B cell (primary cell): Measurements from ENCODE around the gene TYW1. TPM values are rescaled to one million over a fixed set of nuclear protein-coding genes. Genes with fewer than 3 reads are reported as not detected.
"Not testable (repeated sequence)": the region's sequence is repeated elsewhere in the genome, so short reads cannot be mapped to it uniquely, and the experiment has no call there.

ENCODE experiments used
- ATAC-seq: fragments of 200-7000 bp; cut with Tn5 transposase; one replicate; pipeline ENCODE4 v1.10.0; 2021; ENCODE audit warnings: low read depth, mild to moderate bottlenecking, moderate number of reproducible peaks, moderate library complexity
- CTCF ChIA-PET: fragments of 350-600 bp; sonication (Branson Sonifier 250); formaldehyde crosslinking; loops from one replicate; lab custom pipeline; 2021; ENCODE audit warnings: antibody characterized with exemption, inconsistent platforms; lab: Charles Lee
- POLR2A ChIA-PET: fragments of 350-600 bp; sonication (Branson Sonifier 250); formaldehyde crosslinking; loops from one replicate; lab custom pipeline; 2021; ENCODE audit warnings: antibody characterized with exemption; lab: Charles Lee
- DNase-seq: peaks from one replicate; pipeline ENCODE4 v3.0.0; 2013
- H2AFZ ChIP-seq: 2 replicates; pipeline ENCODE4 v1.6.1; 2012; ENCODE audit warnings: mild to moderate bottlenecking, low read depth, low read length; ENCODE audit not compliant: insufficient read depth, poor library complexity, severe bottlenecking
- H3K27ac ChIP-seq, 2 donors: 1 replicate in 1 of 2; 2 replicates in 1 of 2; pipeline ENCODE4 v1.5.1; 2012 to 2013; ENCODE audit warnings: low read length in 2 of 2, mild to moderate bottlenecking in 2 of 2, moderate library complexity in 1 of 2
- H3K27me3 ChIP-seq, 4 experiments: fragments of 200-600 bp in 1 of 4; sonication (generic) in 1 of 4; replicated peaks in 1 of 4; 1 replicate in 2 of 4; 2 replicates in 2 of 4; pipeline versions ENCODE4 v1.6.1 to v1.7.0; 2013 to 2016; ENCODE audit warnings: low read length in 3 of 4, mild to moderate bottlenecking in 2 of 4, mixed read lengths in 1 of 4, moderate library complexity in 1 of 4; ENCODE audit not compliant: insufficient read depth in 4 of 4, control insufficient read depth in 3 of 4; ENCODE audit errors: control extremely low read depth in 1 of 4
- H3K36me3 ChIP-seq, 2 experiments: replicated peaks in 1 of 2; 1 replicate in 1 of 2; 2 replicates in 1 of 2; pipeline versions ENCODE4 v1.6.1 to v1.7.1; 2013; ENCODE audit warnings: low read length in 1 of 2; ENCODE audit not compliant: insufficient read depth in 2 of 2, control insufficient read depth in 1 of 2; ENCODE audit errors: control extremely low read depth in 1 of 2, extremely low read depth in 1 of 2
- H3K4me1 ChIP-seq, 2 donors: fragments of 200-600 bp in 1 of 2; sonication (generic) in 1 of 2; 1 replicate in 1 of 2; 2 replicates in 1 of 2; pipeline versions ENCODE4 v1.5.1 to v1.6.1; 2013 to 2017; ENCODE audit warnings: low read length in 2 of 2; ENCODE audit not compliant: control insufficient read depth in 2 of 2, insufficient read depth in 2 of 2
- H3K4me2 ChIP-seq: replicated peaks from 2 replicates; pipeline ENCODE3; 2012; ENCODE audit warnings: mild to moderate bottlenecking, low read depth, low read length; ENCODE audit not compliant: poor library complexity, severe bottlenecking
- H3K4me3 ChIP-seq, 5 experiments: fragments of 200-600 bp in 1 of 5; sonication (generic) in 1 of 5; 1 replicate in 3 of 5; 2 replicates in 2 of 5; pipeline versions ENCODE4 v1.5.1 to v1.7.0; 2011 to 2016; ENCODE audit warnings: low read length in 4 of 5, mild to moderate bottlenecking in 4 of 5, low read depth in 2 of 5, control low read depth in 1 of 5, moderate library complexity in 1 of 5; ENCODE audit not compliant: insufficient read depth in 1 of 5; ENCODE audit errors: control extremely low read depth in 1 of 5, extremely low read depth in 1 of 5
- H3K79me2 ChIP-seq: fragments of 200-600 bp; sonication (generic); one replicate; pipeline ENCODE4 v1.6.0; 2016; ENCODE audit warnings: low read length; ENCODE audit not compliant: control insufficient read depth, insufficient read depth
- H3K9ac ChIP-seq: fragments of 200-600 bp; sonication (generic); 2 replicates; pipeline ENCODE4 v1.6.1; 2017; ENCODE audit warnings: mild to moderate bottlenecking, low read length, moderate library complexity
- H3K9me3 ChIP-seq, 3 donors: one replicate each; pipeline versions ENCODE4 v1.6.1 to v1.7.1; 2013; ENCODE audit warnings: low read length in 2 of 3; ENCODE audit not compliant: control insufficient read depth in 2 of 3, insufficient read depth in 1 of 3; ENCODE audit errors: control extremely low read depth in 1 of 3
- H4K20me1 ChIP-seq: 2 replicates; pipeline ENCODE4 v1.6.0; 2012; ENCODE audit warnings: mild to moderate bottlenecking, low read length; ENCODE audit not compliant: insufficient read depth, control insufficient read depth, poor library complexity, severe bottlenecking
- H3K27ac Mint-ChIP-seq: one replicate; pipeline ENCODE4 v1.8.0; 2021; ENCODE audit warnings: mixed read lengths
- H3K27me3 Mint-ChIP-seq: one replicate; pipeline ENCODE4 v1.8.0; 2021; ENCODE audit warnings: mixed read lengths
- H3K4me1 Mint-ChIP-seq: one replicate; pipeline ENCODE4 v1.8.0; 2021; ENCODE audit warnings: mixed read lengths
- H3K4me3 Mint-ChIP-seq: one replicate; pipeline ENCODE4 v1.8.0; 2021; ENCODE audit warnings: mixed read lengths
- H3K9me3 Mint-ChIP-seq: one replicate; pipeline ENCODE4 v1.8.0; 2022; ENCODE audit warnings: mixed read lengths; ENCODE audit not compliant: insufficient read depth
- EZH2 ChIP-seq: IDR thresholded peaks from 2 replicates; pipeline ENCODE4 v1.6.1; 2012; ENCODE audit warnings: borderline replicate concordance, low read depth, mild to moderate bottlenecking, moderate library complexity, low read length; ENCODE audit not compliant: insufficient read depth, poor library complexity, severe bottlenecking
- WGBS: methylation state at CpG from one replicate; pipeline ENCODE4 v1.1.5; 2013; ENCODE audit warnings: missing lambda C conversion rate; ENCODE audit not compliant: insufficient coverage; 5-methylcytosine and 5-hydroxymethylcytosine counted together
- intact Hi-C: fragments of 100-400 bp; cut with micrococcal nuclease; formaldehyde crosslinking; loops from one replicate; pipeline ENCODE4 v1.10.0; 2022
- polyA plus RNA-seq: library from polyadenylated mRNA; depleted of rRNA; stranded (reverse); fragments of >200 nt; gene quantifications from 2 replicates; pipeline ENCODE4 v1.2.3, GENCODE V29; 2012
- total RNA-seq, 2 donors: library from RNA; stranded (reverse); fragments of 120-200 nt in 1 of 2; gene quantifications; 1 replicate in 1 of 2; 2 replicates in 1 of 2; pipeline versions ENCODE4 v1.2.3 to v1.2.4, GENCODE V29; 2013 to 2022
- TF ChIP-seq, protein P1 (sequence below): fragments of 200-600 bp; IDR thresholded peaks from one replicate; pipeline ENCODE4 v1.8.0; 2022; ENCODE audit warnings: antibody characterized with exemption, mild to moderate bottlenecking

The TYW1 gene
- total and polyA plus RNA-seq, 2 donors (not counting 1 experiment from before 2014, with no cell fraction given), result 9.4 to 33.6 TPM

DNA sequence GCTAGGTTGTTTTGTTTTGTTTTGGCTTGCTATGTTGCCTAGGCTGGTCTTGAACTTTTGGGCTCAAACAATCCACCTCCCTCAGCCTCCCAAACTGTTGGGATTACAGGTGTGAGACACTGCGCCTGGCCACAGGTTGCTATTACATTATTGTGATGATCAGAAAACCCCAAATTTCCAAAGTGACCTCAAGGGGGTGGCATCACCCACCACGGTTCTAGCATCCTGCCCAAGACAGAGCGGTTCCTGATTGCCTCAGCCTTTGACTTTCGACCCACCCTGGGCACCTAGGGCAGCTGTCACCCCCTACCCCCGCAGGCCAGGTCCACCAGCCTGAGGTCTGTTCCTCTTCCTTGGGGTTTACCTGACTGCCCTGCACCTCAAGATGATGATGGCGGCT is 29.6 kb upstream of the TYW1 start:
- no peaks in the 10 kb centered on the region for H3K27me3 Mint-ChIP-seq
- no peak overlapping the region for H3K4me3 Mint-ChIP-seq
- no peak overlapping the region for H3K27ac ChIP-seq
- H3K4me1 ChIP-seq, result no peaks in the 10 kb centered on the region
- ATAC-seq (no peak), DNase-seq (no peak)
- intact Hi-C loops, result no loop called here
- no peaks in the 10 kb centered on the region for H3K27me3 ChIP-seq
- H3K79me2 ChIP-seq, result no peaks in the 10 kb centered on the region
- ChIA-PET POLR2A (no interaction called here), CTCF (no interaction called here)
- TF ChIP-seq EZH2, result no peak
- TF ChIP-seq, protein P1, sequence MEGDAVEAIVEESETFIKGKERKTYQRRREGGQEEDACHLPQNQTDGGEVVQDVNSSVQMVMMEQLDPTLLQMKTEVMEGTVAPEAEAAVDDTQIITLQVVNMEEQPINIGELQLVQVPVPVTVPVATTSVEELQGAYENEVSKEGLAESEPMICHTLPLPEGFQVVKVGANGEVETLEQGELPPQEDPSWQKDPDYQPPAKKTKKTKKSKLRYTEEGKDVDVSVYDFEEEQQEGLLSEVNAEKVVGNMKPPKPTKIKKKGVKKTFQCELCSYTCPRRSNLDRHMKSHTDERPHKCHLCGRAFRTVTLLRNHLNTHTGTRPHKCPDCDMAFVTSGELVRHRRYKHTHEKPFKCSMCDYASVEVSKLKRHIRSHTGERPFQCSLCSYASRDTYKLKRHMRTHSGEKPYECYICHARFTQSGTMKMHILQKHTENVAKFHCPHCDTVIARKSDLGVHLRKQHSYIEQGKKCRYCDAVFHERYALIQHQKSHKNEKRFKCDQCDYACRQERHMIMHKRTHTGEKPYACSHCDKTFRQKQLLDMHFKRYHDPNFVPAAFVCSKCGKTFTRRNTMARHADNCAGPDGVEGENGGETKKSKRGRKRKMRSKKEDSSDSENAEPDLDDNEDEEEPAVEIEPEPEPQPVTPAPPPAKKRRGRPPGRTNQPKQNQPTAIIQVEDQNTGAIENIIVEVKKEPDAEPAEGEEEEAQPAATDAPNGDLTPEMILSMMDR, result no peak
- no peaks in the 10 kb centered on the region for H3K36me3 ChIP-seq
- H3K9ac ChIP-seq, result no peak overlapping the region
- no peaks in the 10 kb centered on the region for H3K9me3 ChIP-seq
- H2AFZ ChIP-seq, result no peak overlapping the region
- 89% methylated on average over 3 of the region's 6 CpGs for WGBS
- H3K4me2 ChIP-seq, result no peak overlapping the region
- no peaks in the 10 kb centered on the region for H3K9me3 Mint-ChIP-seq
- no peaks in the 10 kb centered on the region for H3K4me1 Mint-ChIP-seq
- H3K4me3 ChIP-seq, result no peak overlapping the region
- H4K20me1 ChIP-seq, result no peaks in the 10 kb centered on the region
- no peak overlapping the region for H3K27ac Mint-ChIP-seq

DNA sequence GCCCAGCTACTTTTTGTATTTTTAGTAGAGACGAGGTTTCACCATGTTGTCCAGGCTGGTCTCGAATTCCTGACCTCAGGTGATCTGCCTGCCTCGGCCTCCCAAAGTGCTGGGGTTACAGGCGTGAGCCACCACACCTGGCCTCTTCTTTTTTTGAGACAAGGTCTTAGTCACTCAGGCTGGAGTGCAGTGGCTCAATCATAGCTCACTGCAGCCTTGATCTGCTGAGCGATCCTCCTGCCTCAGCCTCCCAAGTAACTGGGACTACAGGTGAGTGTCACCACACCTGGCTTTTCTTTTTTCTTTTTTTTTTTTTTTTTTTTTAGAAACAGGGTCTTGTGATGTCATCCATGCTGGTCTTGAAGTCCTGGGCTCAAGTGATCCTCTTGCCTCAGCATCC is 27.6 kb upstream of the TYW1 start:
- CTCF ChIA-PET, result interaction anchor here (0.6 kb wide), 1 partner anchor 345 kb away, joined by 3 read pairs; no protein-coding TSS in a partner anchor

More for the DNA sequence above, 27.6 kb upstream of the TYW1 start:
- H3K36me3 ChIP-seq, H3K27me3 ChIP-seq, H3K27me3 Mint-ChIP-seq, intact Hi-C loops, ATAC-seq, H3K9me3 ChIP-seq, H3K4me3 ChIP-seq, POLR2A ChIA-PET, H3K9ac ChIP-seq, H3K27ac Mint-ChIP-seq, H3K4me1 ChIP-seq, H3K9me3 Mint-ChIP-seq, H3K4me3 Mint-ChIP-seq, H3K79me2 ChIP-seq, H3K4me1 Mint-ChIP-seq, DNase-seq, H3K4me2 ChIP-seq, H3K27ac ChIP-seq, H4K20me1 ChIP-seq, H2AFZ ChIP-seq: not testable (repeated sequence)
- WGBS, result 98% methylated on average over 4 of the region's 5 CpGs
